ENCODE measurements around the gene EDAR. TPM values are rescaled to one million over a fixed set of nuclear protein-coding genes. Genes with fewer than 3 reads are reported as not detected.

Gene EDAR
- total RNA-seq, 6 donors from 2014 or later, result under 0.01 to 0.13 (median 0.09) TPM; not detected in 3

GRCh38 chr2:108907822-108908712 is 81.0 kb downstream of the EDAR start:
- TF ChIP-seq POLR2A (IDR thresholded peaks at IDR 0.05) (no peak), EP300 (IDR thresholded peaks at IDR 0.05) (no peak), POLR2AphosphoS5 (IDR thresholded peaks at IDR 0.05) (no peak), CTCF (IDR thresholded peaks at IDR 0.05) (no peak)
- 77 to 88% methylated on average over 20 to 24 of the region's 24 CpGs for WGBS, 2 donors
- no peaks in the 10 kb centered on the region for H3K9me3 ChIP-seq
- no peaks in the 10 kb centered on the region for H3K27me3 ChIP-seq
- H3K4me1 ChIP-seq, result no peaks in the 10 kb centered on the region
- no peaks in the 10 kb centered on the region for H3K36me3 ChIP-seq
- H3K4me3 ChIP-seq, result no peak overlapping the region
- no peak overlapping the region for H3K27ac ChIP-seq
- DNase-seq (no peak), ATAC-seq (ENCODE audit: low FRiP score in 2 of 2) (no peak)

GRCh38 chr2:108906403-108907077 is 82.5 kb downstream of the EDAR start:
- 79% methylated on average over 5 to 6 of the region's 15 CpGs for WGBS, 2 donors
- Histone ChIP-seq H3K4me1 (no peaks in the 10 kb centered on the region), H3K9me3 (no peaks in the 10 kb centered on the region), H3K27ac (no peak overlapping the region), H3K36me3 (no peaks in the 10 kb centered on the region), H3K4me3 (no peak overlapping the region), H3K27me3 (no peaks in the 10 kb centered on the region)
- ATAC-seq (ENCODE audit: low FRiP score in 2 of 2), result no peak
- no peak for DNase-seq
- no peak for TF ChIP-seq EP300 (IDR thresholded peaks at IDR 0.05)
- no peak for TF ChIP-seq POLR2AphosphoS5 (IDR thresholded peaks at IDR 0.05)
- TF ChIP-seq POLR2A (IDR thresholded peaks at IDR 0.05), result no peak
- TF ChIP-seq CTCF (IDR thresholded peaks at IDR 0.05), result no peak

- WGBS, 2 donors, result 81 to 83% methylated on average over 12 to 13 of the region's 13 CpGs
- Histone ChIP-seq H3K27ac (no peak overlapping the region), H3K9me3 (no peaks in the 10 kb centered on the region), H3K4me1 (no peaks in the 10 kb centered on the region), H3K27me3 (no peaks in the 10 kb centered on the region), H3K4me3 (no peak overlapping the region), H3K36me3 (no peaks in the 10 kb centered on the region)
- ATAC-seq (ENCODE audit: low FRiP score in 2 of 2) (no peak), DNase-seq (no peak)
- no peak for TF ChIP-seq POLR2A (IDR thresholded peaks at IDR 0.05)
- no peak for TF ChIP-seq EP300 (IDR thresholded peaks at IDR 0.05)
- no peak for TF ChIP-seq POLR2AphosphoS5 (IDR thresholded peaks at IDR 0.05)
- TF ChIP-seq CTCF (IDR thresholded peaks at IDR 0.05), result no peak
These were observed 83.1 kb downstream of the EDAR start for GRCh38 chr2:108905906-108906305.

- H3K9me3 ChIP-seq, result no peaks in the 10 kb centered on the region
- no peaks in the 10 kb centered on the region for H3K36me3 ChIP-seq
- DNase-seq (no peak), ATAC-seq (ENCODE audit: low FRiP score in 2 of 2) (no peak)
- no peak overlapping the region for H3K4me3 ChIP-seq
- TF ChIP-seq POLR2AphosphoS5 (IDR thresholded peaks at IDR 0.05) (no peak), POLR2A (IDR thresholded peaks at IDR 0.05) (no peak), EP300 (IDR thresholded peaks at IDR 0.05) (no peak), CTCF (IDR thresholded peaks at IDR 0.05) (no peak)
- no peak overlapping the region for H3K27ac ChIP-seq
- WGBS, 2 donors, result 60% methylated on average over 3 of the region's 3 CpGs; no CpG with 5 or more reads in 1 of the 2 donors
- no peaks in the 10 kb centered on the region for H3K27me3 ChIP-seq
- H3K4me1 ChIP-seq, result no peaks in the 10 kb centered on the region
These were observed 83.8 kb downstream of the EDAR start for GRCh38 chr2:108905176-108905575.

Measured in upper lobe of left lung (tissue), 6 donors.